ENCODE data around the gene ROR2.
A peak's percentile ranks its signal among the peaks of the same experiment; 100 is the strongest.

Gene ROR2

GRCh38 chr9:91789941-91790340 is 160.1 kb downstream of the ROR2 start:
- DNase-seq: no peak

GRCh38 chr9:91787931-91788330 is 162.1 kb downstream of the ROR2 start:
- DNase-seq: no peak

DNA sequence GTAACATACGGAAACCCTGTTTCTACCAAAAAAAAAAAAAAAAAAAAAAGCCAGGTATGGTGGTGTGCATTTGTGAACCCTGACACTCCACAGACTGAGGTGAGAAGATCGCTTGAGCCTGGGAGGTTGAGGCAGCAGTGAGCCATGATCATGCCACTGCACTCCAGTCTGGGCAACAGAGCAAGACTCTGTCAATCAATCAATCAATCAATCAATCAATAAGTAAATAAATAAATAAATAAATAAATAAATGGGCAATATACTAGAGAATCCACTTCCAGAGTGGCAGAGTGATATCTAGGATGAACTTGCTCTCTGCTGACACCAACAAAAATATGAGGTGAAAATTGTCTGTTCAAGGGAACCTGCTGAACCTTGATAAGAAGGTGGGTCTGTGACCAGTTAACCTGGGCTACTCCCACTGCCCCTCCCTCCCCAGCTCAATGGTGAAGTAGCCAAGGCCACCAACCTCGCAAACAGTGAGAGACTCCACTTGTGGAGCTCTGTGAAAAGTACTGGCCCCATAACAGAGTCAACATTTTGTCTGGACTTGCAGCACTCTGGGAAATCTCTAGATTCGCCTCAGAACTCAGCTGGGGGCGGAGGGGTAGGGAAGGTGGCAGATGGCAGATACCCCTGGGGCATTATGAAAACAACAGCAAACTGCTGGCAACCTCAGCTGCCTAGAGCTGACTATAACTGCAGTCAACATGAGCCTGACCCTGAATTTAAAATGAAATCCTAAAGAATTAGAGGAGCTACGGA is 163.7 kb downstream of the ROR2 start:
- no peak for DNase-seq

DNA sequence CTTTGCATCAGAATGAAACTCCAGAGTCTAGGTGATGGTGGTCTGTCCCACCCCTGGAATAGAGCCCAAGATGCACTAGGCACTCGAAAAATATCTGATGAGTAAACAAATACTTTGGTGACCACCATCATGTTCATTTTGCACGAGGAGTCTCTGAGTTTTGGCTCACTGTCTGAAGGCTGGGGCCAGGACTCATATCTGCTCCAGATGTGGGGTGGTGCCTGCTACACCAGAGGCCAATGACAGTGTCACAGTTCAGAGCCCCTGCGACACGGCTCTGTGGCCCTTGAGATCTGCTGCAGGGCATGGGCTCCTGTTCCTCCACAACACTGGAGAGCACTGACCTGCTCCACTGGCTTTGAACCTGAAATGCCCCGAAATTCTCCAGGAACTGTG is 164.6 kb downstream of the ROR2 start:
- no peak for DNase-seq

GRCh38 chr9:91784673-91785446 is 165.2 kb downstream of the ROR2 start:
- DNase-seq: no peak

DNA sequence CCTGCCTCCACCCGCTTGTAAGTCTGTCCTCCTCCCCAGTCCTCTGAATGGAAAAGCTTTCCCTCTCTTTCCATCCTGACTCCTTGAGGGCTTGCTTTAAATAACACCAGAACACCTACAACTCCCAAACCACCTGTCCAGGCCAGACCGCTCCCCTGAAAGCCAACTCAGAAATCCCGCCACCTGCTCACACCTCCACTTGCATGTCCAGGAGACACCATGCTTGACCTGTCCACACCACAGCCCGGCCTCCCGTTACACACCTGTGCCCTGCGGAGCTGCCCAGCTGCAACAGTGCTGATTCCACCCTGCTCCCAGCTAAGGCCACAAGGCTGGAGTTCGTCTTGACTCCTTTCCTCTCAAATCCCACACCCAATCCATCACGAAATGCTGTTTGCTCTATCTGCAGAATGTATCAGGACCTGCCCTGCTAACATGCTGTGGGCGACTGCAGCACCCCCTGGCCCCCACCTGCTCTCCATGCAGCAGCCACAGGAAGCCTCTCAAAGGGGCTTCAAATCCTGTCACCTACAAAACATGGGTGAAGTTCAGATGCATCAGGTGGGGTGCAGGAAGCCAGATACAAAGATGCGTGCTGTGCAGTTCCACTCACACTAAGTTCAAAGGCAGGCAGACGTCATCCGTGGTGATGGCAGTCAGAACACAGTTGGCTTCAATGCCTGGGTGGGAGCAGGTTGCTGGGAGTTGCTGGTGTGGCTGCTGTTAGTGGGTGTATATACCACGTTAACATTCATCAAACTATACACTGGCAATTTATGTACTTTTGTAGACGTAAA is 166.0 kb downstream of the ROR2 start:
- no peak for DNase-seq

GRCh38 chr9:91783411-91783810 is 166.6 kb downstream of the ROR2 start:
- no peak for DNase-seq

- DNase-seq: no peak
These were observed 167.3 kb downstream of the ROR2 start for GRCh38 chr9:91782708-91783214.

- DNase-seq: no peak
These were observed 168.1 kb downstream of the ROR2 start for GRCh38 chr9:91781906-91782305.

DNA sequence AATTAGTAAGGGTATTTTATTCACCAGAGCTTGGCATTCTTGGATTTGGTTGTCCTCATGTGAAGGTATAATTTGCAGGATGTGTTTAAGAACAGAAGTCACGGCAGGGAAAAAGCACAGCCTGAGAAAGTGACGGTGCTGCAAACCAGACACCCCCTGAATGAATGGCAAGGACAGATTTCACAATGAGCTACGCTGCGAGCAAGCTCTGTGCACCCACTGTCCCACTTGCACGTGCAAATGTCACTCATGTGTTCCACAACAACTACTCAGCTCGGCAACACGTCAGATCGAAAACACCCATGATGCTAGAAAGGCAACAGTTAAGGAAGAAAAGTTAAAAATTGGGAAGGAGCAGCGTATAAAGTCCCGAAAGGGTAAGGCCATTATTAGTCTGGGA is 168.9 kb downstream of the ROR2 start:
- no peak for DNase-seq

DNA sequence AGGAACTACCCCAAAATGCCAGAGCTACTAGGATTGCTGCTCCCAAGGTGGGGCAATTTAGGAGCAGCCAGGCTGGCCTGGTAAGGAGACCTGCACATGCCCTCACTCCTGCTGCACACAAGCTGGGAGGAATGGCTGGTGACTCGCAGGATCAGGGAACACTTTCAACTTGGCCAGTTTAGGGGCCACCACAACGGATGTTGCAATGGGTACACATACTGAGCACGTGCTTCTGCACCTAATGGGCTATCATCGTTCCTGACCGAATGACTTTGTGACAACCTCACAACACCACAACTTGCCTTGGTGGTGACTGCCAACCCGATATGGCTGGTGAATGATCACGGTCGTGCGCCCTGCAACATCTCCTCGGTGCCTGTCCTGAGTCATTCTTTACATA is 172.0 kb downstream of the ROR2 start:
- no peak for DNase-seq

- DNase-seq: no peak
These were observed 172.7 kb downstream of the ROR2 start for GRCh38 chr9:91777292-91777830.

GRCh38 chr9:91776409-91777291 is 173.4 kb downstream of the ROR2 start:
- no peak for DNase-seq

DNA sequence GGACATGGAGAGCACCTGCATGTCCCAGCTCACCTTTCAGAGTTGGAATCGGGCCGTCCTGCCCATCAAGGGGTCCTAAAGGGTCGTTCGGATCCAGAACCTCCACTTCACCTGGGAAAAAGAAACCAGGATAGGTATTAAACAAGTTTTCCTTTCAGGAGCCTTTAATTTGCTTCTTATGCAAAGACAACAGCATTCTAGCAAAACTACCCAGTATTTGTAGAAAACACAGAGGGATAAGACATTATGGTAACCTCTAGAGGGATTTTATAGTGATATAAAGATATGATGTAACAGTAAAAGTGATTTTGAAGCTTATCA is 174.4 kb downstream of the ROR2 start:
- DNase-seq: no peak

GRCh38 chr9:91775011-91775707 is 174.9 kb downstream of the ROR2 start:
- peak; percentile 4 to 16 for DNase-seq

DNA sequence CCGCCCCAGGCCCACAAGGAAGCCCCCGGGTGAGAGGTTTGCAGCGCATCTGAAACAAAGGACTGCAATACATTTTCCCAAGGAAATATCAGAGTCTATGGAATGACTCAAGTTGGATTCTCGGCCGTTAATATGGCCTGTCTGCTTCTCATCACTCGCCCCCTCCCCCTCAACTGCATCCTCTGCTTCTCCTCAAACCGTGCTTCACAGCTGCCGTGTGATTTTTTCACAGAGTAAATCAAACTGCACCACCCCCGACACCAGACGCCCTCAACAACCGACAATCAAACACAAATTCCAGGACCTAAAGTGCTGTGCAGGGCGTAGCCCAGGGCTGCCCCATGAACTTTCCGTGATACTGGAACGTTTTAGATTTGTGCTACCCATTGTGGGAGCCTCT is 176.9 kb downstream of the ROR2 start:
- no peak for DNase-seq

DNA sequence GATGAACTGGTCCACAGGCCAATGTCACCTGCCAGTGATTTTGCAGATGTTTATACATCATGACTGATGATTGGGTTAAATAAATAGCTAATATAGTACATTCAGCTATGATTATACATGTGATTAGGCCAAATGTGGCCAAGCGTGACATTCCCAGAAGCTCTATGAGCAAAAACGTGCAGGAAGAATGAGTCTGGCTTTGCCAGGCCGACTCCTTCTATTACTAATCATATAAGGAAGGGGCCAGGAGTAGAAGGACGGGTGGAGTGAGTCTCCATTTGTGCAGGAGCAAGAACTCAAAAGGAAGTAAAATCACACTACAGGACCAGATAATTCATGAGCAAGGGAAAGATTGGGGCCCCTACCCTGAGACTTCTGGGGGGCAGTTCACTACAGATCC is 178.2 kb downstream of the ROR2 start:
- DNase-seq: no peak

- no peak for DNase-seq
These were observed 179.0 kb downstream of the ROR2 start for GRCh38 chr9:91771027-91771426.

GRCh38 chr9:91770229-91770628 is 179.8 kb downstream of the ROR2 start:
- DNase-seq: no peak

GRCh38 chr9:91768977-91769916 is 180.8 kb downstream of the ROR2 start:
- DNase-seq: no peak
